Measurements from ENCODE around the gene PRUNE2. TPM values are rescaled to one million over a fixed set of nuclear protein-coding genes. Genes with fewer than 3 reads are reported as not detected.

Gene PRUNE2
- total and polyA plus RNA-seq, 9 of the 15 experiments (the other 6 are each of a cell fraction or from before 2014, with no cell fraction given), result 0.05 to 0.45 (median 0.18) TPM; not detected in 1

DNA sequence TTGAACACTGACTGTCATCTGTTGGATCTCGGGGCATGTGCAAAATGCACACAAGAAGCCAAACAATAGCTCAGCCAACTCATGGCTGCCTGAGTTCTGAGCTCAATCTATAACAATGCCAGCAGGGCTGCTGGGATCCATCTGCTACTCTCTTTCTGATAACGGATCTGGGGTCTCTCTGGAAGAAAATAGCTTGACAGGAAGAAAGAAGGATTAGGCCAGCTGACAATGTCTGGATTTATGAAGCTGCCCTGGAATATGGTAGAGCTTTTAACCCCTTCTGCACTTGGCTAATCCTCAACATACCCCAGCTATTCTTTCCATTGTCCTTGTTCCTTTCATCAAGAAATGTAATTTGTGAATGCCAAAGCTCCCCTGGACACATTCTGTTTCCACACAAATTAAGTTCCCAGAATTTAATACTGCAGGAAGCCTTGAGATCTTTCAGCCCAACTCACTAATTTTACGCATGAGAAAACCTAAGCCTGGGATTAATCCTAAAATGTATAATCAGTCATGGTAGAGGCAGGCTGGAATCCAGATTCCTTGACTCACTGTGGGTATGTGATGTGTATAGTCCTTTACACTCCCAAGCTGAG, 204.4 kb downstream of the PRUNE2 start:
- POLR2A ChIA-PET, result interaction anchor here (0.6 to 1.5 kb wide), 2 partner anchors 10 to 43 kb away, joined by 3 to 4 read pairs; no protein-coding TSS in a partner anchor

More for the DNA sequence above, 204.4 kb downstream of the PRUNE2 start:
- no peaks in the 10 kb centered on the region for H3K9me1 ChIP-seq (ENCODE audit: control insufficient read depth, insufficient read depth, low read length)
- no peak overlapping the region for H3K27ac ChIP-seq (ENCODE audit: extremely low read depth, low read depth, low read length)
- no peak overlapping the region for H2AFZ ChIP-seq (ENCODE audit: low read depth, low read length)
- H3K36me3 ChIP-seq (ENCODE audit: control insufficient read depth, insufficient read depth, low read length), result no peaks in the 10 kb centered on the region
- intact Hi-C loops (cut with micrococcal nuclease), result no loop called here
- no peaks in the 10 kb centered on the region for H3K79me2 ChIP-seq (ENCODE audit: control insufficient read depth, insufficient read depth, low read length)
- H3K4me3 ChIP-seq, result no peak overlapping the region
- DNase-seq (ENCODE audit: extremely low read depth in 1 of 4, low spot score in 3 of 4) (no peak), FAIRE-seq (no peak), ATAC-seq (no peak)
- H3K4me1 ChIP-seq (replicated peaks in 1 of 2; ENCODE audit: control insufficient read depth in 2 of 2, insufficient read depth in 2 of 2, low read length in 2 of 2), result no peaks in the 10 kb centered on the region; a peak in 1 of 5 replicates
- H3K9ac ChIP-seq (ENCODE audit: insufficient read depth in 1 of 2, low read depth in 2 of 2, low read length in 2 of 2), result no peak overlapping the region
- BruUV-seq (replicated peaks), result no TSS peak
- WGBS (ENCODE audit: insufficient coverage, low coverage, missing lambda C conversion rate), result 7% methylated on average over 2 of the region's 3 CpGs
- H3K9me3 ChIP-seq (replicated peaks; ENCODE audit: control insufficient read depth, insufficient read depth, low read depth, low read length), result no peaks in the 10 kb centered on the region
- H3K27me3 ChIP-seq (ENCODE audit: control insufficient read depth in 2 of 2, insufficient read depth in 2 of 2, low read length in 2 of 2), result peaks cover 0 to 17% of the 10 kb centered on the region in 2 experiments; a peak in 2 of 5 replicates
- TF ChIP-seq ESRRA (IDR thresholded peaks at IDR 0.05; ENCODE audit: borderline replicate concordance, low read depth), result no peak
- no peak for TF ChIP-seq E2F4 (CRISPR knock-in tag; IDR thresholded peaks at IDR 0.05; ENCODE audit: low read depth)
- no peak for TF ChIP-seq ZNF696 (CRISPR knock-in tag; conservative IDR thresholded peaks at IDR 0.05)
- no peak for TF ChIP-seq ZNF133 (CRISPR knock-in tag; IDR thresholded peaks at IDR 0.05)
- no peak for TF ChIP-seq ARID4B (CRISPR knock-in tag; IDR thresholded peaks at IDR 0.05)
- no peak for TF ChIP-seq JUNB (CRISPR knock-in tag; conservative IDR thresholded peaks at IDR 0.05)
- no peak for TF ChIP-seq CREB5 (CRISPR knock-in tag; IDR thresholded peaks at IDR 0.05)
- TF ChIP-seq XRCC3 (IDR thresholded peaks at IDR 0.05), result no peak
- no peak for TF ChIP-seq NCOA6 (IDR thresholded peaks at IDR 0.05)
- no peak for TF ChIP-seq ZZZ3 (IDR thresholded peaks at IDR 0.05)
- TF ChIP-seq LCOR (CRISPR knock-in tag; IDR thresholded peaks at IDR 0.05), result no peak
- no peak for TF ChIP-seq FOXK1 (CRISPR knock-in tag; IDR thresholded peaks at IDR 0.05; ENCODE audit: borderline replicate concordance)
- no peak for TF ChIP-seq MEF2A (IDR thresholded peaks at IDR 0.05; ENCODE audit: control insufficient read depth, low read depth, low read length)
- TF ChIP-seq NCOA2 (IDR thresholded peaks at IDR 0.05; ENCODE audit: partially characterized antibody in 2 of 2), result no peak
- TF ChIP-seq IRF2 (CRISPR knock-in tag; IDR thresholded peaks at IDR 0.05), result no peak
- H4K20me1 ChIP-seq (replicated peaks; ENCODE audit: control insufficient read depth, insufficient read depth, low read length), result no peaks in the 10 kb centered on the region
- CTCF ChIA-PET (ENCODE audit: low intra/inter-chr PET ratio), result no interaction called here
- in situ Hi-C loops (cut with MboI), result loop anchor here (10.0 kb wide), 1 partner anchor 257 kb away; no protein-coding TSS in a partner anchor
- H3K4me2 ChIP-seq (ENCODE audit: insufficient read depth, low read length), result no peak overlapping the region

All from K562 (cell line).